Pancreas (tissue), 10 donors: ENCODE measurements around the gene PTPRS. TPM values are rescaled to one million over a fixed set of nuclear protein-coding genes. Genes with fewer than 3 reads are reported as not detected.

Experiments
- ATAC-seq, 4 donors: fragments of 200-7000 bp; cut with Tn5 transposase; one replicate each; pipeline versions ENCODE4 v1.8.0 to v1.9.1; 2020; ENCODE audit warnings: mild to moderate bottlenecking in 4 of 4, moderate library complexity in 4 of 4
- DNase-seq, 6 donors: peaks; one replicate each; pipeline ENCODE4 v3.0.0-alpha.2; 2020
- FAIRE-seq: peaks from 2 replicates; lab custom pipeline; 2012; peaks lifted over from hg19 to GRCh38; lab: Jason Lieb, UNC
- H3K27ac ChIP-seq, 4 donors: fragments of 200-600 bp; sonication (generic); 1 replicate in 3 of 4; 2 replicates in 1 of 4; pipeline versions ENCODE4 v1.5.0 to v1.8.0; 2020
- H3K27me3 ChIP-seq, 4 donors: fragments of 200-600 bp; one replicate each; pipeline ENCODE4 v1.8.0; 2021
- H3K36me3 ChIP-seq, 3 donors: fragments of 200-600 bp; sonication (generic) in 1 of 3; one replicate each; pipeline versions ENCODE4 v1.5.0 to v1.8.0; 2020 to 2021
- H3K4me1 ChIP-seq, 3 donors: fragments of 200-600 bp; one replicate each; pipeline ENCODE4 v1.8.0; 2021
- H3K4me3 ChIP-seq, 4 donors: fragments of 200-600 bp; sonication (generic) in 2 of 4; one replicate each; pipeline versions ENCODE4 v1.5.0 to v1.8.0; 2020 to 2021
- H3K9me3 ChIP-seq, 4 donors: fragments of 200-600 bp; one replicate each; pipeline ENCODE4 v1.8.0; 2021
- WGBS, 2 donors: extraction: QIAGEN DNeasy Blood & Tissue Kit; methylation state at CpG; one replicate each; pipeline ENCODE4 v1.1.7; 2013; 5-methylcytosine and 5-hydroxymethylcytosine counted together
- intact Hi-C, 3 donors: fragments of 100-400 bp; cut with DNase I; formaldehyde crosslinking; loops; one replicate each; pipeline versions ENCODE4 v1.11.1 to v1.14.2; 2022
- polyA plus RNA-seq, 2 donors: library from polyadenylated mRNA; stranded (reverse); fragments of 200-250 nt; gene quantifications; one replicate each; pipeline ENCODE4 v1.2.3, GENCODE V29; 2013
- total RNA-seq, 6 donors: library from RNA; stranded (reverse); fragmentation: NEBNext Ultra II Directional in 4 of 6; extraction: Animal tissue kit (Norgen Biotek cat#: 25700) in 4 of 6; gene quantifications; one replicate each; pipeline versions ENCODE4 v1.2.1 to v1.2.4, GENCODE V29; 2021 to 2023
- TF ChIP-seq, protein P1 (sequence below), 4 donors: fragments of 200-600 bp; sonication (generic) in 3 of 4; IDR thresholded peaks; one replicate each; pipeline versions ENCODE4 v1.5.0 to v1.8.0; 2021; ENCODE audit warnings: antibody characterized with exemption in 4 of 4
- donor health status: healthy with polysubstance abuse.
- donor health status: DM: no; HTN: no; CAD: no; lungs with moderate emphysema.
- donor health status: DM: no; HTN: no; CAD: no.
- donor health status: control.
- donor health status: control.
- donor health status: Bipolar disorder and iron deficiency.
- donor health status: DM: yes; HTN: yes; CAD: no.
- donor health status: DM: no; HTN: no; CAD: no.
- donor health status: DM: no; HTN: no; CAD: no.
- donor health status: DM: yes; HTN: yes; CAD: no.

PTPRS gene
- total and polyA plus RNA-seq, 8 donors = 14.8 to 91.2 (median 69.4) TPM

- Histone ChIP-seq H3K9me3 (no peaks in the 10 kb centered on the region), H3K27me3 (no peaks in the 10 kb centered on the region), H3K4me1 (no peaks in the 10 kb centered on the region), H3K36me3 (no peaks in the 10 kb centered on the region), H3K27ac (no peak overlapping the region), H3K4me3 (no peak overlapping the region)
- TF ChIP-seq, protein P1, sequence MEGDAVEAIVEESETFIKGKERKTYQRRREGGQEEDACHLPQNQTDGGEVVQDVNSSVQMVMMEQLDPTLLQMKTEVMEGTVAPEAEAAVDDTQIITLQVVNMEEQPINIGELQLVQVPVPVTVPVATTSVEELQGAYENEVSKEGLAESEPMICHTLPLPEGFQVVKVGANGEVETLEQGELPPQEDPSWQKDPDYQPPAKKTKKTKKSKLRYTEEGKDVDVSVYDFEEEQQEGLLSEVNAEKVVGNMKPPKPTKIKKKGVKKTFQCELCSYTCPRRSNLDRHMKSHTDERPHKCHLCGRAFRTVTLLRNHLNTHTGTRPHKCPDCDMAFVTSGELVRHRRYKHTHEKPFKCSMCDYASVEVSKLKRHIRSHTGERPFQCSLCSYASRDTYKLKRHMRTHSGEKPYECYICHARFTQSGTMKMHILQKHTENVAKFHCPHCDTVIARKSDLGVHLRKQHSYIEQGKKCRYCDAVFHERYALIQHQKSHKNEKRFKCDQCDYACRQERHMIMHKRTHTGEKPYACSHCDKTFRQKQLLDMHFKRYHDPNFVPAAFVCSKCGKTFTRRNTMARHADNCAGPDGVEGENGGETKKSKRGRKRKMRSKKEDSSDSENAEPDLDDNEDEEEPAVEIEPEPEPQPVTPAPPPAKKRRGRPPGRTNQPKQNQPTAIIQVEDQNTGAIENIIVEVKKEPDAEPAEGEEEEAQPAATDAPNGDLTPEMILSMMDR (IDR thresholded peaks at IDR 0.05) = no peak
- 5% methylated on average over 17 of the region's 17 CpGs for WGBS, 2 donors
- intact Hi-C loops = no loop called here
- DNase-seq = peak in 3 of 6 donors; percentile 53 to 82 (median 75)
- peak in 3 of 4 donors; percentile 11 to 24 (median 13) for ATAC-seq
- no peak for FAIRE-seq
These were observed 27.3 kb downstream of the PTPRS start for GRCh38 chr19:5313307-5313706.

- Histone ChIP-seq H3K27ac (no peak overlapping the region), H3K27me3 (no peaks in the 10 kb centered on the region), H3K4me3 (no peak overlapping the region), H3K36me3 (no peaks in the 10 kb centered on the region), H3K4me1 (no peaks in the 10 kb centered on the region), H3K9me3 (no peaks in the 10 kb centered on the region)
- TF ChIP-seq, protein P1 (IDR thresholded peaks at IDR 0.05) = no peak
- no peak for DNase-seq
- intact Hi-C loops = no loop called here
- FAIRE-seq = no peak
- 95 to 100% methylated on average over 8 of the region's 8 CpGs for WGBS, 2 donors
- no peak for ATAC-seq
These were observed 28.6 kb downstream of the PTPRS start for GRCh38 chr19:5312058-5312457.

DNA sequence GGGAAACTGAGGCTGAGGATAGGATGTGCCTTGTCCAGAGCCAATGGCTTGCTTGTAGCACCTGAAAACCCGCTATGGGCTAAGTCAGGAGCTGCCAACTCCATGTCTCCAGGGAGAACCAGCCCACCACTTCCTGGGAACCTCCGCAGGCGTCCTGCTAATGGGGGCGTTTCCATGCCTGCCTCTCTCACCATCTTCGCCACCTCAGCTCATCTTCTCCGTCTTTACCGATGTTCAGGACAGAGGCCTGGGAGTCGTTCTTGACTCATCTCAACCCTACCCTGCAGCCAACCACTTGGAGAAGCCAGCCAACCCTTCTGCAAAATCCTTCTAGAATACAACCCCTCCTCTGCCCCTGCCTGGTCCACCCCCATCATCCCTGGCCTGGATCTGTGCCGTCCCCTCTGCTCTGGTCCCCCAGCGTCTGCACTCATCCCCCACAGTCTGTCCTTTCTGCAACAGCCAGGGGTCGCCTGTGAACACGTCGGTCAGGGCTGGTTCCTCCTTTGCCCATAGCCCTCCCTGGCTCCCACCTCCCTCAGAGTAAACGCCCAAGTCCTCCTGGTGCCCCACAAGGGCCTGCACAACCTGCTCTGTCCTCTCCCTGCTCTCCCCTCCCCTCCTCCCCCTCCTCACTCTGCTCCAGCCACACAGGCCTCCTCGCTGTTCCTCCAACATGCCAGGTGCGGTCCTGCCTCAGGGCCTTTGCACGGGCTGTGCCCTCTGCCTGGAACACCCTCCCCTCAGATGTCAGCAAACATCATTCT is 31.0 kb downstream of the PTPRS start:
- FAIRE-seq = no peak
- Histone ChIP-seq H3K27me3 (no peaks in the 10 kb centered on the region), H3K36me3 (no peaks in the 10 kb centered on the region), H3K27ac (no peak overlapping the region), H3K4me3 (no peak overlapping the region), H3K9me3 (no peaks in the 10 kb centered on the region), H3K4me1 (no peaks in the 10 kb centered on the region)
- peak in 1 of 4 donors; percentile 4 for ATAC-seq
- 73 to 81% methylated on average over 17 of the region's 17 CpGs for WGBS, 2 donors
- TF ChIP-seq, protein P1 (IDR thresholded peaks at IDR 0.05) = no peak
- intact Hi-C loops = no loop called here
- no peak for DNase-seq

- intact Hi-C loops = no loop called here
- TF ChIP-seq, protein P1 (IDR thresholded peaks at IDR 0.05) = no peak
- Histone ChIP-seq H3K27ac (peak overlapping the region; percentile 30 to 75 (median 58)), H3K36me3 (no peaks in the 10 kb centered on the region), H3K4me1 (no peaks in the 10 kb centered on the region), H3K4me3 (peak overlapping the region in 2 of 4 donors; percentile 8 to 40), H3K9me3 (no peaks in the 10 kb centered on the region), H3K27me3 (no peaks in the 10 kb centered on the region)
- DNase-seq = peak; percentile 43 to 89 (median 78)
- peak; percentile 87 to 94 (median 90) for ATAC-seq
- no peak for FAIRE-seq
- 31 to 36% methylated on average over 21 of the region's 21 CpGs for WGBS, 2 donors
These were observed 31.9 kb downstream of the PTPRS start for GRCh38 chr19:5308451-5309437.
